ENCODE data around the gene CDC42EP2. TPM values are rescaled to one million over a fixed set of nuclear protein-coding genes. Genes with fewer than 3 reads are reported as not detected.

CDC42EP2 gene
- total and polyA plus RNA-seq, 2 of the 13 experiments (the other 11 are each of a cell fraction or from before 2014, with no cell fraction given): 2.3 to 7.1 TPM

GRCh38 chr11:65300621-65301275 is 13.9 kb upstream of the CDC42EP2 start:
- no peaks in the 10 kb centered on the region for H3K79me2 ChIP-seq (ENCODE audit: insufficient read depth, low read length)
- no peaks in the 10 kb centered on the region for H4K20me1 ChIP-seq (ENCODE audit: insufficient read depth, low read length)
- ChIA-PET CTCF (ENCODE audit: low intra/inter-chr PET ratio, low total read pairs) (no interaction called here), POLR2A (interaction anchor here (1.4 kb wide), 1 partner anchor 8 kb away, joined by 8 read pairs; no protein-coding TSS in a partner anchor)
- WGBS (ENCODE audit: low lambda C conversion rate): 96% methylated on average over 17 of the region's 17 CpGs
- BruUV-seq (replicated peaks): no TSS peak
- H3K27me3 ChIP-seq (ENCODE audit: control insufficient read depth in 1 of 2, insufficient read depth in 2 of 2, low read length in 2 of 2): no peaks in the 10 kb centered on the region
- H3K9me3 ChIP-seq (ENCODE audit: low read length): no peaks in the 10 kb centered on the region
- no peak for ATAC-seq
- H3K4me1 ChIP-seq (ENCODE audit: insufficient read depth, low read length): peaks cover 46% of the 10 kb centered on the region
- in situ Hi-C loops (cut with HindIII; ENCODE audit: extremely low pct_ligation_motif_present, low pct_unique_long_range_greater_than_20kb) (no loop called here), intact Hi-C loops (cut with micrococcal nuclease; ENCODE audit: unreplicated experiment) (no loop called here)
- DNase-seq (ENCODE audit: low spot score): no peak
- no peak overlapping the region for H3K27ac ChIP-seq (ENCODE audit: extremely low read length, insufficient read depth, low read length)
- no peak for TF ChIP-seq SMAD3 (CRISPR knock-in tag; IDR thresholded peaks at IDR 0.05)
- TF ChIP-seq SNAPC2 (CRISPR knock-in tag; IDR thresholded peaks at IDR 0.05): no peak
- TF ChIP-seq ZBTB34 (CRISPR knock-in tag; IDR thresholded peaks at IDR 0.05): no peak
- no peak for TF ChIP-seq PTBP1 (IDR thresholded peaks at IDR 0.05; ENCODE audit: low read depth, low read length, poor library complexity, severe bottlenecking)
- no peak for TF ChIP-seq ZBTB3 (CRISPR knock-in tag; IDR thresholded peaks at IDR 0.05; ENCODE audit: borderline replicate concordance, low read depth)
- no peak for TF ChIP-seq CEBPG (CRISPR knock-in tag; IDR thresholded peaks at IDR 0.05)
- H3K36me3 ChIP-seq (replicated peaks in 1 of 2; ENCODE audit: control insufficient read depth in 1 of 2, insufficient read depth in 2 of 2, low read length in 2 of 2): peaks cover 8 to 12% of the 10 kb centered on the region in 2 experiments; a peak in 4 of 5 replicates
- H3K4me2 ChIP-seq (ENCODE audit: low read depth, low read length): no peak overlapping the region
- H3K9ac ChIP-seq (ENCODE audit: insufficient read depth, low read depth, low read length): no peak overlapping the region
- H2AFZ ChIP-seq (ENCODE audit: low read length): no peak overlapping the region
- no peak overlapping the region for H3K4me3 ChIP-seq (replicated peaks in 1 of 3; ENCODE audit: insufficient read depth in 1 of 3, low read depth in 2 of 3, low read length in 3 of 3)
- FAIRE-seq: no peak
